Adrenal gland (tissue), 12 donors: ENCODE results near the gene GPR31. TPM values are rescaled to one million over a fixed set of nuclear protein-coding genes. Genes with fewer than 3 reads are reported as not detected.

ENCODE experiments used
- DNase-seq, 7 donors: peaks; one replicate each; pipeline ENCODE4 v3.0.0-alpha.2; 2019 to 2020
- H3K27ac ChIP-seq, 5 donors: fragments of 200-600 bp; sonication (generic) in 4 of 5; 1 replicate in 3 of 5; 2 replicates in 2 of 5; pipeline versions ENCODE4 v1.5.1 to v1.8.0; 2016 to 2020; ENCODE audit warnings: mild to moderate bottlenecking in 1 of 5
- H3K27me3 ChIP-seq: fragments of 200-600 bp; 2 replicates; pipeline ENCODE4 v1.8.0; 2021
- H3K36me3 ChIP-seq, 2 donors: fragments of 200-600 bp; replicated peaks in 1 of 2; 1 replicate in 1 of 2; 2 replicates in 1 of 2; pipeline versions ENCODE4 v1.5.1 to v1.8.0; 2018 to 2022
- H3K4me1 ChIP-seq, 2 donors: fragments of 200-600 bp; replicated peaks in 1 of 2; 1 replicate in 1 of 2; 2 replicates in 1 of 2; pipeline versions ENCODE4 v1.5.1 to v1.8.0; 2018 to 2021
- H3K4me3 ChIP-seq, 4 donors: fragments of 200-600 bp; sonication (generic) in 3 of 4; one replicate each; pipeline ENCODE4 v1.5.1; 2016 to 2018
- H3K9me3 ChIP-seq, 3 donors: fragments of 200-600 bp; sonication (generic) in 1 of 3; replicated peaks in 1 of 3; 1 replicate in 2 of 3; 2 replicates in 1 of 3; pipeline versions ENCODE4 v1.5.1 to v1.8.0; 2016 to 2021
- POLR2A ChIP-seq, 2 donors: fragments of 450-650 bp; IDR thresholded peaks; one replicate each; pipeline ENCODE4 v1.6.1; 2017; ENCODE audit warnings: antibody characterized with exemption in 2 of 2, mild to moderate bottlenecking in 2 of 2, moderate library complexity in 1 of 2
- WGBS, 4 donors: extraction: QIAGEN DNeasy Blood & Tissue Kit in 2 of 4; methylation state at CpG; one replicate each; pipeline versions ENCODE4 v1.1.5 to v1.1.7; 2013 to 2017; 5-methylcytosine and 5-hydroxymethylcytosine counted together
- intact Hi-C, 2 donors: fragments of 100-400 bp; cut with DNase I; formaldehyde crosslinking; loops; one replicate each; pipeline versions ENCODE4 v1.14.1 to v1.15.0; 2022 to 2023
- polyA plus RNA-seq, 3 donors: library from polyadenylated mRNA; stranded (reverse); fragments of 200-250 nt in 2 of 3; fragments of 350-450 nt in 1 of 3; fragmentation: Illumina TruSeq in 1 of 3; extraction: RNeasy Lipid Tissue Mini Kit (QIAGEN cat#74804) in 1 of 3; gene quantifications; one replicate each; pipeline ENCODE4 v1.2.3, GENCODE V29; 2013 to 2014
- total RNA-seq, 9 donors: library from RNA; depleted of rRNA in 4 of 9; stranded (reverse); fragments of >200 nt in 4 of 9; fragments of 120-200 nt in 1 of 9; fragmentation: NEBNext Ultra II Directional in 1 of 9; extraction: Animal tissue kit (Norgen Biotek cat#: 25700) in 1 of 9; gene quantifications; one replicate each; pipeline versions ENCODE4 v1.1.0 to v1.2.4, GENCODE V29; 2013 to 2023
- TF ChIP-seq, protein P1 (sequence below), 6 experiments: fragments of 450-650 bp in 4 of 6; fragments of 200-600 bp in 2 of 6; sonication (generic) in 1 of 6; IDR thresholded peaks; 1 replicate in 5 of 6; 2 replicates in 1 of 6; pipeline versions ENCODE4 v1.5.1 to v1.8.0; 2016 to 2021; ENCODE audit warnings: antibody characterized with exemption in 6 of 6, mild to moderate bottlenecking in 2 of 6, moderate library complexity in 1 of 6
- donor health status: healthy with polysubstance abuse.
- donor health status: Bipolar disorder and iron deficiency.
- donor health status: DM: yes; HTN: yes; CAD: no.
- donor health status: DM: no; HTN: no; CAD: no.
- donor health status: DM: no; HTN: no; CAD: no.
- donor health status: DM: yes; HTN: yes; CAD: no.

GPR31 gene
- total and polyA plus RNA-seq, 12 donors: not detected

DNA sequence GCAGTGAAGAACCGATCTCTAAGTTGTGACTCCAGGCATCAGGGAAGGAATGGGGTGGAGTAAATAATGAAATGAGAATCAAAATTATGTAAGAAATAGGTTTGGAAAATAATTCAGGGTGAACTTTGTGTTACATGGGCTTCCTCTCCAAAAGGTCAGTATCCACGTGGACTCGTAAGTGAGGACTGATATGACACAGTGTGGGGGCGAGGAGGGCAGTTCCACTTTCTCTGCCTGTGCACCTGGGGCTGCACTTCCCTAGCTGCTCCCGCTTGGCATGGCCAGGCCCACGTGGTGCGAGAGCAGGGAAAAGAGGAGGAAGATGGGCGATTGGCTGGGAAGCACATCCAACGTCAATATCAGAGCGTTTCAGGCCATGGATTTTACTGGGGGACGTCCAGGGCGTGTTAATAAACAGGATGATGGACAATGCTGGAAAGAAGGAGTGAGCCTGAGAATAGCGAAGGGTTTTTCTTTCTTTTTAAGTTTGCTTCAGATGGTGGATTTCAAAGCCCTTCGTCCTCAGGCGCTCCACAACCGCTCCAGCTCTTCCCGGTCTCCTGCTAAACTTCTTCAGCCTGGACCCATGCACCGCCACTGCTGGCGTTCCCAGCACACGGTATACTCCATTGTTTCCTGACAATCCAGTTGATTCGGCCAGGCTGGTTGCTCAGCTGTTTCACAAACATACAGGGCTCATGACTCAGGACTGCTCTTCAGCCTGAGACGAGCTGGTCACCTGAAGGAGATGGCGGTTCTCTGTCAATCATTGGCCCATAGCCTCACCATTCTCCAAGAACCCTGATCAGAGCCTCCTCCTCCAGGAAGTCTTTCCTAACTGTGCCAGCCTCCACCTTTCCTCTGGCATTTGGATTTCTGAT lies 23.1 kb downstream of the GPR31 start:
- H3K36me3 ChIP-seq: no peaks in the 10 kb centered on the region
- no peak overlapping the region for H3K27ac ChIP-seq
- intact Hi-C loops: no loop called here
- H3K4me1 ChIP-seq: no peaks in the 10 kb centered on the region
- TF ChIP-seq, protein P1, sequence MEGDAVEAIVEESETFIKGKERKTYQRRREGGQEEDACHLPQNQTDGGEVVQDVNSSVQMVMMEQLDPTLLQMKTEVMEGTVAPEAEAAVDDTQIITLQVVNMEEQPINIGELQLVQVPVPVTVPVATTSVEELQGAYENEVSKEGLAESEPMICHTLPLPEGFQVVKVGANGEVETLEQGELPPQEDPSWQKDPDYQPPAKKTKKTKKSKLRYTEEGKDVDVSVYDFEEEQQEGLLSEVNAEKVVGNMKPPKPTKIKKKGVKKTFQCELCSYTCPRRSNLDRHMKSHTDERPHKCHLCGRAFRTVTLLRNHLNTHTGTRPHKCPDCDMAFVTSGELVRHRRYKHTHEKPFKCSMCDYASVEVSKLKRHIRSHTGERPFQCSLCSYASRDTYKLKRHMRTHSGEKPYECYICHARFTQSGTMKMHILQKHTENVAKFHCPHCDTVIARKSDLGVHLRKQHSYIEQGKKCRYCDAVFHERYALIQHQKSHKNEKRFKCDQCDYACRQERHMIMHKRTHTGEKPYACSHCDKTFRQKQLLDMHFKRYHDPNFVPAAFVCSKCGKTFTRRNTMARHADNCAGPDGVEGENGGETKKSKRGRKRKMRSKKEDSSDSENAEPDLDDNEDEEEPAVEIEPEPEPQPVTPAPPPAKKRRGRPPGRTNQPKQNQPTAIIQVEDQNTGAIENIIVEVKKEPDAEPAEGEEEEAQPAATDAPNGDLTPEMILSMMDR (IDR thresholded peaks at IDR 0.05): no peak
- TF ChIP-seq POLR2A (IDR thresholded peaks at IDR 0.05): no peak
- no peaks in the 10 kb centered on the region for H3K27me3 ChIP-seq
- no peak for DNase-seq
- H3K9me3 ChIP-seq: no peaks in the 10 kb centered on the region
- 86 to 90% (median 88%) methylated on average over 23 of the region's 23 CpGs for WGBS, 4 donors
- H3K4me3 ChIP-seq: no peak overlapping the region

DNA sequence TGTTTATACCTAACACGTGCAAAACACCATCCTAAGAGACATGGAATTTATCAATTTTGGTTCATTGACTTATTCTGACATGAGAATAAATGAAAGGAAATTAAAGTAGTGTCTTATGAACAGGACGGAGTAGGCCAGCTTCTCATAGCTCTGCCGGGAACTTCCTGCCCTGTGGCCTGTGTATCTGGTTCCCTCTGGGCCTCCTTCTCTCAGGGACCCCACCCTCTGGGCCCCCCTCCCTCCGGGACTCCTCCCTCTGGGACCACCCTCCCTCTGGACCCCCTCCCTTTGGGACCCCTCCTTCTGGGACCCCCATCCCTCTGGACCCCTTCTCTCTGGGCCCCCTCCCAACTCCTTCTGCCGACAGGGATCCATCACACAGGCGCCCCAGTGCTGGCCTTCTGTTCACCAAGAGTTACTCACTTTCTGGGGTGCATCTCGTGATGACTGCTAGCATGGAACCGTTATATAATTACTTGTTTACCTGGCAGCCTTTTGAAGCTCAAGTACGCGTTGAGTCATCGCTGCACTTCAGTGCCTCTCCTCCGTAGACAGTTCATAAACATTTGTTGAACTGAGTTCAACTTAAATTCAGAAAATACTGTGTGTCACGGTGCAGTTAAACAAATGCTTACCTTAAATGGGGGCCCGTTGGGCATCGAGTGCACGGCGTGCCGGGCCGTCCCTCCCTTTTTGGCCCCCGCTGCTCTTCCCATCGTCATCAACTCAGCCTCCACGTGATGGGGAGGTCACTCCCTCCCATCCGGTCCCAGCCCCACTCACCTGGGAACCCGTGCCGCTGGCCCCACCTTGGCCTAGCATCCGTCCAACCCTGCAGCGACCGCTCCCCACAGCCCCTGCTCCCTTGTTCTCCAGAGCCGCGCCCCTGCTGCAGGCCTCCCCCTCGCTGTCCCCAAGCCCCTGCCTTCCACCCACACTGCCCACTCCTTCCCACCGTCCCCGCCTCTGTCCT lies 26.8 kb downstream of the GPR31 start:
- TF ChIP-seq, protein P1 (IDR thresholded peaks at IDR 0.05): no peak
- no peak for TF ChIP-seq POLR2A (IDR thresholded peaks at IDR 0.05)
- no peak overlapping the region for H3K4me3 ChIP-seq
- DNase-seq: no peak
- no peaks in the 10 kb centered on the region for H3K9me3 ChIP-seq
- intact Hi-C loops: no loop called here
- WGBS, 4 donors: 88 to 91% (median 90%) methylated on average over 32 to 33 of the region's 33 CpGs
- H3K36me3 ChIP-seq: no peaks in the 10 kb centered on the region
- no peaks in the 10 kb centered on the region for H3K27me3 ChIP-seq
- H3K4me1 ChIP-seq: no peaks in the 10 kb centered on the region
- H3K27ac ChIP-seq: no peak overlapping the region

DNA sequence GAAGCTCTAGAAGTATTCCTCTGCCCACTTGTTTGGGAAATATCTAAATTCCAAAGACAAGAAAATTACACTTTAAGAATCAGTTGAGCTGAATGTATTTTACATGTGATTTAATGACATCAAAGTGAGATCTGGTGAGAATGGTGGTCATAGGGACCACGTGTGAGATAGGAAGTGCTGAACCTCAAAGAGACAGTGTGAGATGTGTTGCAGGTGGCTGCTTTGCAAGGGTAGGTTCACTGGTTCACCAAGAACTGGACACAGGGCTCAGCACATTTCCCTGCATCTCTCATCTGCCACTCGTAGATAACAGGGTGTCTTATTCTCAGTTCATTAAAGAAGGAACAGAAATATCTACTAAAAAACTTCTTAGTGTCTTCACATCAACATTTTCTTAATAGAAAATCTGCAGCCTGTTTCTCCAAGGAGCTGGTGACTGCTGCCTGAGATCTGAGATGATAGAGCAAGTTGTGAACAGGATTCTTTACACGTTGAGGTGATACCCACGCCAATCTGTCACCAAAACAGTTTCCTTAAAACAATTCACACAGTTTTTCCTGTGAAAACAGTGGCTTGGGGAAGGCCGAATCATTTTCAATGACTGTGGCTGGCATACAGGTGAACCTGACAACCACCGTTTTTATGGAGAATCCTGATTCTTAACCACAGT lies 27.6 kb downstream of the GPR31 start:
- Histone ChIP-seq H3K27me3 (no peaks in the 10 kb centered on the region), H3K36me3 (no peaks in the 10 kb centered on the region), H3K4me1 (no peaks in the 10 kb centered on the region), H3K4me3 (no peak overlapping the region), H3K27ac (no peak overlapping the region), H3K9me3 (no peaks in the 10 kb centered on the region)
- DNase-seq: no peak
- intact Hi-C loops: no loop called here
- TF ChIP-seq, protein P1 (IDR thresholded peaks at IDR 0.05): no peak
- no peak for TF ChIP-seq POLR2A (IDR thresholded peaks at IDR 0.05)
- WGBS, 4 donors: 69 to 74% (median 71%) methylated on average over 6 of the region's 6 CpGs

DNA sequence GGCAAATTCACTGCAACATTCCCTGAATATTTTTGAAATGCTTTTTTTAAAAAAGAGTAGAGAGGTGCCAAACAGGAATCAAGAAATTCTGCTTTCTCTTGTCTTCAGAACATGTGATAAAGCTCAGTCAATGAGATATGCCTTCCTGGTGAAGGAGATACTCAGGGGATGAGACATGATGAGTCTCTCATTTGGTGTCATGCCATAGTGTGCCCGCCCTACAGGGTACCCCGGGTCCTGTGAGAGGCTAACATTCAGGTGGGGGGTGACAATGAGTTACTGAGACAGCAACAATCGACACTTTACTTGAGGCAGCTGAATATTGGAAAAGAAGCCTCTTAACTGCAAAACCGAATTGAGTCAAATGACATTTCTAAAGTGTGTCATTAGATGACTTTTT lies 28.2 kb downstream of the GPR31 start:
- Histone ChIP-seq H3K4me3 (no peak overlapping the region), H3K27ac (no peak overlapping the region), H3K4me1 (no peaks in the 10 kb centered on the region), H3K27me3 (no peaks in the 10 kb centered on the region), H3K36me3 (no peaks in the 10 kb centered on the region), H3K9me3 (no peaks in the 10 kb centered on the region)
- intact Hi-C loops: no loop called here
- WGBS, 4 donors: 71 to 84% (median 79%) methylated on average over 4 of the region's 4 CpGs
- TF ChIP-seq, protein P1 (IDR thresholded peaks at IDR 0.05): no peak
- TF ChIP-seq POLR2A (IDR thresholded peaks at IDR 0.05): no peak
- no peak for DNase-seq
